GM12865 (cell line): Measurements from ENCODE around the gene STARD13.
A peak's percentile ranks its signal among the peaks of the same experiment; 100 is the strongest.

ENCODE experiments used
- DNase-seq: peaks from one replicate; pipeline ENCODE4 v3.0.0; 2010; ENCODE audit warnings: low read depth
- H3K4me3 ChIP-seq: 2 replicates; pipeline ENCODE4 v1.5.1; 2011; ENCODE audit warnings: mild to moderate bottlenecking, low read depth, low read length, control low read depth
- TF ChIP-seq, protein P1 (sequence below): IDR thresholded peaks from 2 replicates; pipeline ENCODE4 v1.5.1; 2011; ENCODE audit warnings: low read length, control low read depth, low read depth, inconsistent platforms; ENCODE audit not compliant: insufficient read depth; ENCODE audit errors: missing control alignments

STARD13 gene

DNA sequence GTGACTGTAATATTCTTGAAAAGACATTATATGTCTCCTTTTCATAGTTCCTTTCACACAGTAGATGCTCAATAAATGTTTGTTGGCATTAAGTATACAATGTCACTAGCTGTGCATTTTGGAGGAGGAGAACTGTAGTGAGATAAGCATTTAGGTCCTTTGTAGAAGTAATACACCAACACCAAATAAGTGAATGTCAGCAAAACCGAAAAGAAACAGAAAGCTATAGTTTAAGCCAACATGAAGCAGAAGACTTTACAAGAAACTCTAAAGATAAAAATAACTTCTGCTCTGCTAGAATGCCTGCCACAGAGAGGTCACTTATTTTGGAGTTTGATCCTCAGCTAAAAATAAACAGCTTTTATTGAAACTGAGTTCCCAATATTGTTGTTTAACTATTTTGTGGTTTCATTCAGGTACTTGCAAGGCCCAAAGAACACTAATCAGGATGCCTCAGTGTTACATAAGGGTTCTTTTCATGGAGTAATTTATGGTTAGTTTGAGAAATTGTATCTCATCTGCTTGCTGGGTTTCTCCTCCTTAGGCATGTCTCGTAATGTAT lies 86.2 kb downstream of the STARD13 start:
- peak; percentile 34 for DNase-seq
- no peak overlapping the region for H3K4me3 ChIP-seq
- TF ChIP-seq, protein P1, sequence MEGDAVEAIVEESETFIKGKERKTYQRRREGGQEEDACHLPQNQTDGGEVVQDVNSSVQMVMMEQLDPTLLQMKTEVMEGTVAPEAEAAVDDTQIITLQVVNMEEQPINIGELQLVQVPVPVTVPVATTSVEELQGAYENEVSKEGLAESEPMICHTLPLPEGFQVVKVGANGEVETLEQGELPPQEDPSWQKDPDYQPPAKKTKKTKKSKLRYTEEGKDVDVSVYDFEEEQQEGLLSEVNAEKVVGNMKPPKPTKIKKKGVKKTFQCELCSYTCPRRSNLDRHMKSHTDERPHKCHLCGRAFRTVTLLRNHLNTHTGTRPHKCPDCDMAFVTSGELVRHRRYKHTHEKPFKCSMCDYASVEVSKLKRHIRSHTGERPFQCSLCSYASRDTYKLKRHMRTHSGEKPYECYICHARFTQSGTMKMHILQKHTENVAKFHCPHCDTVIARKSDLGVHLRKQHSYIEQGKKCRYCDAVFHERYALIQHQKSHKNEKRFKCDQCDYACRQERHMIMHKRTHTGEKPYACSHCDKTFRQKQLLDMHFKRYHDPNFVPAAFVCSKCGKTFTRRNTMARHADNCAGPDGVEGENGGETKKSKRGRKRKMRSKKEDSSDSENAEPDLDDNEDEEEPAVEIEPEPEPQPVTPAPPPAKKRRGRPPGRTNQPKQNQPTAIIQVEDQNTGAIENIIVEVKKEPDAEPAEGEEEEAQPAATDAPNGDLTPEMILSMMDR = no peak

DNA sequence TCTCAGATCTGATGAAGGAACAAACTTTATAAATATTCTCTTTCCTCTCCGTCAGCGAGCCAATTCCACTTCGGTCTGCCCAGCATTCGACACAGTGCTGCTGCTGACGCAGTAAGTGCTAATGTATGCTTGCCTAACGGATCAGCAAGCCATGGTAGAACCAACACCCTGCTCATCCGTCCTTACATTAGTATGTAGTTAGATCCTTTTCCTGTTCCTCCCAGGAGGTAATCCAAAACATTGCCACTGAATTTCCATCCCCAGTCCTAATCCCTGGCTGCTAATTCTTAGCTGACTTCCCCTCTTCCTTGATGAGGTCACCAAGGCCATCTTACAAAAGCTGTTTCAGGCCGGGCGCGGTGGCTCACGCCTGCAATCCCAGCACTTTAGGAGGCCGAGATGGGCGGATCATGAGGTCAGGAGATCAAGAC lies 88.0 kb downstream of the STARD13 start:
- no peak for DNase-seq
- TF ChIP-seq, protein P1 = no peak
- no peak overlapping the region for H3K4me3 ChIP-seq

DNA sequence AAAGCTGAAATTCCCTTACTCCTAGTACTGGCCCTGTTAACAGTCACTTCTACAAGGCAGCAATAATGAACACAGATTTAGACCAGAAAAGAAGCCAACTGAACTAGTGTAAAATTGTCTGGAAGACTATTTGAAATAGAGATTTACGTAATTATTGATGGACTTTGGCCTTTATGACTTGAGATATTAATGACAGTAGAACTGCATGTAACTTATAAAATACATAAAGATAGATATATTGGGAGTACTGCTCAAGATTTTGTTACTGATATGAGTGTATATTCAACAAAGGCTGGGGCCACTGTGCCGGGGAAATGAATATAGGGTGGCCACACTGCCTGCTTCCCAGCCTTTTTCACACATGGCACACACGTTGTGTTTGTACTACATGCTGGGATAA lies 88.8 kb downstream of the STARD13 start:
- no peak for DNase-seq
- TF ChIP-seq, protein P1 = no peak
- H3K4me3 ChIP-seq = no peak overlapping the region

DNA sequence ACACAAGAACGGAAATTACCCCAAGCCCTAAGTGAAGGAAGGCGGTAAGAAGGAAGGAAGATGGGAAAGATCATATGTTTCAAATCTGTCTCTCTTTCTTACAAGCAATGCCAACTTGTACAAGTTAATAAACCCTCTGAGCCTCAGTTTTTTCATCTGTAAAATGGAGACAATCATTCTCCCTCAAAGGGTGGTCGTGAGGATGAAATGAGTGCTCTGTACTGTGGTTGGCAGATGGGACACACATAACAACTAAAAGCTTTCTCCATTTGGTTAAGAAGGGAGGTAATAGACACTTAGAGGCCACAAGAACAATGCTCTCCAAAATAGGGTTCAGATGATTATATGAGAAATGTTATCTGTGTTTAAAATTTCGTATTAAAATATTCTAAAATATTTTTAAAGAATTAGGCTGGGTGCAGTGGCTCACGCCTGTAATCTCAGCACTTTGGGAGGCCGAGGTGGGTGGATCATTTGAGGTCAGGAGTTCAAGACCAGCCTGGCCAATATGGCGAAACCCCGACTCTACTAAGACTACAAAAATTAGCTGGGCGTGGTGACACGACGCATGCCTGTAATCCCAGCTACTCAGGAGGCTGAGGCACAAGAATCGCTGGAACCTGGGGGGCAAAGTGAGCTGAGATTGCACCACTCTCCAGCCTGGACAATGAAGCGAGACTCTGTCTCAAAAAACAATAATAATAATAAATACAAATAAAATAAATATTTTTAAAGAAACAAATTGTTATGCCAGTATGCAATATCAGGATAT lies 89.7 kb downstream of the STARD13 start:
- peak overlapping the region; percentile 52 for H3K4me3 ChIP-seq
- TF ChIP-seq, protein P1 = no peak
- DNase-seq = no peak

DNA sequence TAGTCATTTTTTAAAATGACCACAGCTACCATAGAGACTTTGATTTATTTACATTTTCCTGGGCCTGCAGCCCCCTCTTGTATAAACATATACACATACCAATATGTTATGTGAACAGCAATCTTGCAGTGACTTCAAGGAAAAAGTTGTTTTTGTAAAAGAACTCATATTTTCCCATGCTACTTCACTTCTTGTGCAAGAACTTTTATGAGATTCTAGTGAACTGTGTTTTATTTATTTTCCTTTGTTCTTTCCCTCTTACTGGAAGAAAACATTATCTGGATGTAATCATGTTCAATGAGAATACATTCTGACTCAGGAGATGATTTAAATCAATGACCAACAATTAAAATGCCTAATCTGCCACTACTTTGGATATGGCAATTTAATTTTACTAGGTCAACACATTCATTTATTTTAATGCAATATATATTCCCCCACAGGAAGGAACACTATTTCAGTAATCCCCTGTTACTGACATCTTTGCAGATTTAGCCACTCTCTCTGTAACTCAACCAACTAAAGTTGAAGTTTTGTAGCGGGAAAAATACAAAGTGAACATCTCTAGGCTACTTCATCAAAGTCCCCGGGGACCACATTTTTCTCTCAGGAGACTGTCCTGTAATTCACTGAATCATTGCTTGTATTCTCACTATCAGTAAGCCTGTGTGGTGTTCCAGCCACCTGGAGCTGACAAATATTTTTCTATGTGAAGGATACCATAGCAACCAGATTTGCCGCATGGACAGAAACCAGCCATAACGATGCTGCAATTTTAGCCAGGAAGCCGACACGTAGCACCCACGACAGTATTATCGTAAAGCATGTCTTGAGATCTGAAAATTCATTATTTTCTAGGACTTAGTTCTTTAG lies 90.5 kb downstream of the STARD13 start:
- H3K4me3 ChIP-seq = peak overlapping the region; percentile 52
- TF ChIP-seq, protein P1 = no peak
- peak; percentile 98 for DNase-seq

DNA sequence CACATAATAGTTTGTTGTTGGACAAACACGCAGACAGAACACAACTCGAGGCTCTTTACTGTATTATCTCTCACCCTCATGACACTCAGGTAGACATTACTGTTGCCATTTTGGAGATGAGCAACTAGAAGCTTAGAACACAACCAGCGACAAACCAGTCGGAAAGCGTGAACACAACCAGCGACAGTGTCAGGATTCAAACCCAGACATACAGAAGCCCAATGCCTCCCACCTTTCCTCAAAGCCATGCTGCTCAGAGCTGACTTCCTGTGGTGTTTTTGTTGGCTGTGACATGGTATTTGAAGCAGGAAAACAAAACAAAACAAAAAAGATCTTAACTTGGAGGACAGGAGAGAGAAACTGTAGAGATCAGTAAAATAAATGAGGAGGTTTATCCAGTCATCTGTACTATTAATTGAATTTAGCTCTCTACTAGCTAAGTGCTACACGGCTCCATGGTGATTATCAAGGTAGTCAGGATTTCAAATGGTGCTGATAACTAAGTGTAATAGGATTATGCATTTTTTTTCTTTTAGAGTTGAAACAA lies 92.1 kb downstream of the STARD13 start:
- DNase-seq = no peak
- H3K4me3 ChIP-seq = no peak overlapping the region
- TF ChIP-seq, protein P1 = no peak
